ENCODE data around the gene SH3PXD2A. TPM values are rescaled to one million over a fixed set of nuclear protein-coding genes. Genes with fewer than 3 reads are reported as not detected.

SH3PXD2A gene
- total and polyA plus RNA-seq, 12 donors, result 6.9 to 44.9 (median 34.4) TPM

GRCh38 chr10:103764296-103765088 lies 90.9 kb downstream of the SH3PXD2A start:
- no peak for TF ChIP-seq CTCF (IDR thresholded peaks at IDR 0.05)
- intact Hi-C loops (cut with DNase I), result no loop called here
- peaks cover 0 to 9% (median 0%) of the 10 kb centered on the region in 9 donors for H3K36me3 ChIP-seq
- H3K27ac ChIP-seq, result peak overlapping the region in 3 of 10 donors; percentile 18 to 74 (median 26)
- H3K4me1 ChIP-seq, result peaks cover 16 to 92% (median 86%) of the 10 kb centered on the region in 9 donors
- DNase-seq, result no peak
- no peaks in the 10 kb centered on the region for H3K9me3 ChIP-seq
- no peaks in the 10 kb centered on the region for H3K27me3 ChIP-seq
- WGBS, 2 donors, result 87 to 89% methylated on average over 7 of the region's 7 CpGs
- no peak overlapping the region for H3K4me3 ChIP-seq
- ATAC-seq, result no peak

- Histone ChIP-seq H3K27ac (peak overlapping the region in 5 of 10 donors; percentile 4 to 74 (median 18)), H3K4me3 (no peak overlapping the region), H3K9me3 (no peaks in the 10 kb centered on the region), H3K4me1 (peaks cover 23 to 100% (median 95%) of the 10 kb centered on the region in 9 donors), H3K36me3 (peaks cover 0 to 9% (median 0%) of the 10 kb centered on the region in 9 donors), H3K27me3 (no peaks in the 10 kb centered on the region)
- intact Hi-C loops (cut with DNase I), result no loop called here
- WGBS, 2 donors, result 76 to 78% methylated on average over 7 of the region's 7 CpGs
- DNase-seq (no peak), ATAC-seq (peak in 1 of 8 donors; percentile 14)
- TF ChIP-seq CTCF (IDR thresholded peaks at IDR 0.05), result no peak
These were observed 91.8 kb downstream of the SH3PXD2A start for GRCh38 chr10:103763374-103764202.

GRCh38 chr10:103762916-103763315 lies 92.5 kb downstream of the SH3PXD2A start:
- ATAC-seq (no peak), DNase-seq (no peak)
- Histone ChIP-seq H3K4me1 (peaks cover 28 to 100% (median 95%) of the 10 kb centered on the region in 9 donors), H3K36me3 (peaks cover 0 to 9% (median 0%) of the 10 kb centered on the region in 9 donors), H3K4me3 (no peak overlapping the region), H3K27me3 (no peaks in the 10 kb centered on the region), H3K9me3 (no peaks in the 10 kb centered on the region), H3K27ac (peak overlapping the region in 3 of 10 donors; percentile 74 to 96 (median 93))
- intact Hi-C loops (cut with DNase I), result no loop called here
- WGBS, 2 donors, result 96 to 97% methylated on average over 2 of the region's 2 CpGs
- TF ChIP-seq CTCF (IDR thresholded peaks at IDR 0.05), result no peak

- H3K4me1 ChIP-seq, result peaks cover 32 to 100% (median 95%) of the 10 kb centered on the region in 9 donors
- H3K9me3 ChIP-seq, result no peaks in the 10 kb centered on the region
- WGBS, 2 donors, result 89 to 94% methylated on average over 4 of the region's 4 CpGs
- H3K27ac ChIP-seq, result peak overlapping the region in 4 of 10 donors; percentile 93 to 96 (median 96)
- intact Hi-C loops (cut with DNase I), result no loop called here
- no peak for DNase-seq
- ATAC-seq, result no peak
- no peak overlapping the region for H3K4me3 ChIP-seq
- TF ChIP-seq CTCF (IDR thresholded peaks at IDR 0.05), result no peak
- no peaks in the 10 kb centered on the region for H3K27me3 ChIP-seq
- peaks cover 0 to 9% (median 0%) of the 10 kb centered on the region in 9 donors for H3K36me3 ChIP-seq
These were observed 93.2 kb downstream of the SH3PXD2A start for GRCh38 chr10:103762162-103762561.

Data from heart right ventricle (tissue), 16 donors.